Measurements from ENCODE around the gene FNDC3B.
A peak's percentile ranks its signal among the peaks of the same experiment; 100 is the strongest.

FNDC3B gene

DNA sequence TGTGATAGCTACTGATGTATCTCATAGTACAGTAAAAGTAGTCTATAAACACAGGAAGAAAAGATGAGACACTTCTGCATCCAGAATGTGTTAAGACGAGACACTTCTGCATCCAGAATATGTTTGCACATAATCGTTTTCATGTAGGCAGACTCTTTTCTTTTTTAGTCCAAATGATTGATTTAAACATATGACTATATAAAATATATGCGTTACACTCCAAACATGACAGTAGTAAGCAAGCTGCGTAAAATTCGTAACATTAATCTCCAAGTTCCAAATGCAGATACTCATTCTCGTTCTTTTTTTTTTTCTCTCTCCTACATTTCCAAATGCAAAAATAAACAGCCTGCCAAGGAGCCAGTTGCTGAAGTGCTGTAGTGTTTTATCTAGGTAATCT, 82.6 kb downstream of the FNDC3B start:
- no peak for FAIRE-seq

DNA sequence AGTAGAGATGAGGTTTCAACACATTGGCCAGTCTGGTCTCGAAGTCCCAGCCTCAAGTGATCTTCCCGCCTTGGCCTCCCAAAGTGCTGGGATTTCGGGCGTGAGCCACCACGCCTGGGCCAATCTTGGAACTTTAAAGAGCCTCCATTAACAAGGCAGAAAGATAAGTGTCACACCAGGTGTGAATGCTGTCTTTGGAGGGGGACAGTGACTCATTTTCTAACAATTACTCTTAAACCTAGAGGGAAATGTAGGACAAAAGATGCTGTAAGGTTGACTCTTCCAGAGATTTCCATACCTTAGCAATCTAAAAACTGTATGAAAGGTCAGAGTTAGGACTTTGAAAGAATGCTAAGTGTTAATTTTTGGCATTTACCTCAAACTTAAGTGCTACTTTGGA, 84.9 kb downstream of the FNDC3B start:
- FAIRE-seq, result no peak

DNA sequence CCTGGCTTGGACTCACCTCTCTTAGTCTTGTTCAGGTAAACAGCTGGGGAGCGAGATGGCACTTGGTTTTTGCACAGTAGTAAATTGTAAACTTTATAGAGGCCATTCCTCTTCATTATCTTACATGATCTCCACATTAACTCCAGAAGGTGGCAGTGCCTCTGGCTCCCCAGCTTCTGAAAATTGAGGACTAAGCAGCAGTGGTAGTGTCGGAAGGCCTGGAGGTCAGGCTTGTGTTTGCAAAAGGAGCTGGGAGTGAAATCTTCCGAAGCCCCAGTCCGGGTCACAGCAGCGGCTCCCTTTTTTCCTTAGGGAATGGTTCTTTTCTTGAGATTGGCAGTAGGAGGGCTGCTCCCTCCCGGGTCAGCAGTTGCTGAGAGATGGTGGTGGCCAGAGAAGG, 85.7 kb downstream of the FNDC3B start:
- no peak for FAIRE-seq

DNA sequence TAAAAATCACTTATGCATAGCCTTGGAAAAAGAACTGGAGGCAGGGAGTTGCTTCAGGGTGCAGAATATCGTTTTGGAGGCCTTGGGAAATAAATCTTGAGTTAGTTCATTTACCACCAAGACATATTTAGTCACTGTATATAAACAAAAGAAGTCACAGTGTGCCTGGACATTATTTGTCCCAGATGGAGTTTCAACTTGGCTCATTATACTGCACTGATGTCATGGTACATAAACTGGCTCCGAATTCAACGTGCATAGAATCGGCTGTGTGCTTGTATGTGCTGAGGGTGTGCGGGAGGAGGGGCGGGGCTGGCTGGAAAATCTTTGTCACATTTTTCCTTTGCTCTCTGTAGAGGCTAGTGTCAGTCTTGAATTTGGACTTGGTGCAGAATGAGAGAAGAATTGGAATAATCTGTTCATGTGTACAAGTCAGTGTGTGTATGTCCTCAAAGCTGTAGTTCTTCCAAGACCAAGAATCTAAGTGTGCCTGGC, 86.6 kb downstream of the FNDC3B start:
- FAIRE-seq, result no peak

DNA sequence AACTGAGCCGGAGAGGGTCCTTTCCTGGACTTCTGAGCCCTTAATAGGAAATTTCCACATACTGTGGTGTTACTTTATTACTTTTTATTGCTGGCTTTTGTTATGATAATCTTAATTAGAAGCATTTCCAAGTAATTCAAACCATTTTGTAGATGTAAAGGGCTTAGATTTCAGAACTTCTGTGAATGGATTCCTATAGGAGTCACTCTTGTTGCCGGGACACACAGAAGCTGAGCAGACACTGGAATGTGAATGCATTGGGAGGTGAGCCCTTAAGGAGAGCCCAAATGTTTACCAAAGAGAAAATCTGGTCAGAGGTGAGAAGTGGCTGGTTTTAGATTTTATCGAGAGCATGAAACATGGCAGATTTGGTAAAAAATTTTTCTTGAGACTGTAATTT, 87.4 kb downstream of the FNDC3B start:
- FAIRE-seq, result no peak

DNA sequence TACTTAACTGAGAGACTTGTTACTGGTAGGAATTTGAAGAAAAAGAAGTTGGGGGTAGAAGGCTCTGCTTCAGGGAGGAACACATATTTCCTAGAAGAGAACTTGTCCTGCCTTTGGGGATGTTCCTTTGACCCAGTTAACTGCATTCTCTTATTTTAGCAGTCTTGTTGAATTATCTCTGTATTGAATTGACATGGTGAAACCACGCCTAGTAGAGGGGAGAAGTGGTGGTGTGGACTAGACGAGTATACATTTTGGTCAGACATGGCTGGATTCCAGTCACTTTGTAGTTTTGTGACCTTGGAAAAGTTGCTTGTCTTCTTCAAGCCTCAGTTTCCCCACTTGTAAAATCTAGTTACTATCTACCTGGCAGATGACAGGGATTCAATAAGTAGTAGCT, 87.8 kb downstream of the FNDC3B start:
- no peak for FAIRE-seq

DNA sequence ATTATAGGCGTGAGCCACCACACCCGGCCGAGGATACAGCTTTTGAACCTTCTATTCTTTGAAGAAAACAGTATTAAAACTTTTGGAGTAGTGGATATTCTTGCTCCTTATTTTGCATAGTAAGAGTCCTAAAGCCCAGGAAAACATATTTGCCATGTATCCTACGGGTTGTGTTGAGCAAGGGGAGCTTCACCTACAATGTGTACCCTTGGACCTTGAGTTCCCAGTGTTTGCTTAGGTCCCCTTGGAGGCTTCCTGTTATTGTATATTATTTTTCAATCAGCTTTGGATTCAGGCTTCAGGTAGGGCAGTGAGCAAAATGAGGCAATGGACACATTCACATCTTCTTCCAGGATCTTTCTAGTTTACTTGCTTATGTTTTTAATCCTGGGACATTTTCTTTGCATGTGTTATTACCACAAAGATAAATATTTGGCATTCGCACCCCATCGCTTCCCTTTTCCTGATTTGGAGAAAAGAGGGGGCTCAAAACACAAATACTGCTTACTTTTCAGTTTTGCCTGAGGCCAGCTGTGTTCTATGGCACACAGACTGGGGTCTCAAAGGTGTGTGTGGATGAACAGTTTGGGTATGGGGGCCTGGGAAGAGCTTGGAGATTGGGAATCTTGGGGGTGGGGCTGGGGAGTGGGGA, 88.7 kb downstream of the FNDC3B start:
- FAIRE-seq, result no peak

DNA sequence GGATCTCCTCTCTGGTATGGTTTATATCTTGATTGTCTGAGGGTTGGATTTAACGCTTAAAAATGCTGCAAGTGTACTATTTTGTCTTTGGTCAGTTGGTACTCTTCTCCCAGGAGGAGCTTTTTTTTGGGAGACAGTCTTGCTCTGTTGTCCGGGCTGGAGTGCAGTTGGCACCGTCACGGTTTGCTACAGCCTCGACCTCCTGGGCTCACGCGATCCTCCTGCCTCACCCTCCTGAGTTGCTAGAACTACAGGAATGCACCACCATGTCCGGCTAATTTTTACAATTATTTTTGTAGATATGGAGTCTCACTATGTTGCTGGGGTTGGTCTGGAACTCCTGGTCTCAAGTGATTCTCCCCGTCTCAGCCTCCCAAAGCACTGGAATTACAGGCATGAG, 89.5 kb downstream of the FNDC3B start:
- no peak for FAIRE-seq

DNA sequence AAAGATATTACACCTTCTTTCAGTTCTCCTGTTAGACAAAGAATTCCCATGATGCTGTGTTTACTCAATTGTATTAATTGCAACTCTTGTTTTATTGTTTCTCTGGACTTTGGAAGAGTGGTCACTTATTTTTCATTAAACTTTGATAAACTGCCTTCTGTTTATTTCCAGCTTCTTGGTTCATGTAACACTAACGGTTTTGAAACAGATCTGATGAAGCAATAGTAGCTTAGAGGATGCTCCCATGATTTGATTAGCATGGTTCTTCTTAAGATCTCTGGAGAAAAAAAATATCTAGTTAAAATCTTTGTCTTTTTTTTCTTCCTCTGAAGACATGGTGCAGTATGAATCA, 90.1 kb downstream of the FNDC3B start:
- no peak for FAIRE-seq

DNA sequence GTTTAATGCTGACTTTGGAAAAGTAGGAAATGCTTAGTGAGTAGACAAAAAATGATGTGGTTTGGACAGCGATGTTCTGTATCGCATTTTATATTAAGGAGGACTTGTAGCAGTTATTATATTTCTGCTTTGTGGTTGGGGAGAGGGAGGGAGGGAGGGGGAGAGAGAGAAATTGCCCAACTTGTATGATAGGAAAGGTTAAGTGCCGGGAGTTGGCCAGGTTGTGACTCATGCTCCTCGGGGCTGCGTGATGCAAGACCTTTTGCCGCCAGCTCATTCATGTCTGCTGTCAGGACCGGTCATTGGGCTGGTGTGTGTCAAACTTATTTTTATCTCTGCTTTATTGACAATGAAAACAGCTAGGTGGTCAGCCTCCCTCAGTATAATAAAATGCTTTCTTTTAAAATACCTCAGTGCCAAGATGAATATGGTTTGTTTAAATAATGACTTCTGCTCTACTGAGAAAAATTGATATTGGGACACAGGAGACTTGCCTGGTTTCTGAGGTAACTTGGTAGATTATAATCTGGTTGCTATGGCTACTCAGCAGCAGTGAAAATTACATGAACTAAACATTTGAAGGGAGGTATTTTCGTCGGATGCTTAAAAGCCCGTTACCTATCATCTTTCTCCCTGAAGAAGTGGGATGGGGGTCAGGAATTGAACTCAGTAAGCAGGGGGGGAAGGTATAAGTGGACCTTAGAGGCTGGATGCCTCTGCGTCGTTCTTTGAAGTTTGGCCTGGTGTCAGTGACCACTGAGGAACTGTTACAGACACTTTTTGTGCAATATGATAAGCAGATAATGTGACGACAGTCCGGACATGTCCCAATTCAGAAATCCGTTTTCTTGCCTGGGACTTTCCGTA, 90.7 kb downstream of the FNDC3B start:
- no peak for FAIRE-seq

DNA sequence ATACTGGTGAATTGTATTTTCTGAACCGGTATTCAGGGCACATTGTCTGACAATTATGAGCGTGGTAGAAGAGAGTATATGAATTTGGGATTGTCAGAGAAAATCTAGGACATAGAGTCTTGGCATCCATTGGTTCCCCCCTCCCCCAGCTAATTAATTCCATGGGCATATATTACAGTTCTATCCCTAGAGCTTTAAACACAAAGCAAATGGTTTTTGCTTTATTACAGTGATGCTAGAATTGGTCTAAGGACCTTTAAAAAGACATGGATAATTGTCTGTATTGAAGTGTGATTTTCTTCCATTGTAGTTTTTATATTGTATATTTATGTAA, 91.3 kb downstream of the FNDC3B start:
- FAIRE-seq, result no peak

DNA sequence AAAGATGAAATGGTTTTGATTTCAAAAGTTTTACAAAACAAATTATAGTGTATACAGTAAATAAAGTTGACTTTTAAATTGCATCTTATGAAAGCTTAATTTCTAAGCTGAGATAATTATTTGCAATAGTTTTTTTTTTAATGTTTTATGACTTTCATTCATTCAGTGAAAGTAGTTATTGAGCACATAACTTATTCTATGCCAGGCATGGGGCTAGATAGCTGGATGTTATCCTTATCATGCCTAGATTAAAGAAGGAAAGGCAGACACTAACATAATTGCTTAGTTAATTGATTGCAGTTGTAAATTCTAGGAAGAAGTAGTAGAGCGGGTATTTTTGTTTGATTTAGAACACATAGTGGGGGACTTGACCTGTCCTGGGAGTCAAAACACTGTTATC, 92.4 kb downstream of the FNDC3B start:
- FAIRE-seq, result no peak

DNA sequence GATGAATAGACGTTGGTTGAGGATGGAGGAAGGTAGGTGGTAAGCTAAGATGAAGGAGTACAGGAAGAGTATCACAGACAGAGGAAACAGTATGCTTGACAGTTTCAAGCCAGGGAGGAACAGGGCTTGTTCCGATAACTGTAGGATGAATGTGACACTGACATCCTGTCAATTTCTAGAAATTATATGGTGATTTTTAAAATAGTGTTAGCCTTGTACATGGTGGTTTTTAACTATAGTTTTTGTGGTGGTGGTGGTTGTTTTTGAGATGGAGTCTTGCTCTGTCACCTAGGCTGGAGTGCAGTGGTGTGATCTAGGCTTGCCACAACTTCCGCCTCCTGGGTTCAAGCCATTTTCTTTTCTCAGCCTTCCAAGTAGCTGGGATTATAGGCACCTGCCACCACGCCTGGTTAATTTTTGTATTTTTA, 92.8 kb downstream of the FNDC3B start:
- FAIRE-seq, result no peak

DNA sequence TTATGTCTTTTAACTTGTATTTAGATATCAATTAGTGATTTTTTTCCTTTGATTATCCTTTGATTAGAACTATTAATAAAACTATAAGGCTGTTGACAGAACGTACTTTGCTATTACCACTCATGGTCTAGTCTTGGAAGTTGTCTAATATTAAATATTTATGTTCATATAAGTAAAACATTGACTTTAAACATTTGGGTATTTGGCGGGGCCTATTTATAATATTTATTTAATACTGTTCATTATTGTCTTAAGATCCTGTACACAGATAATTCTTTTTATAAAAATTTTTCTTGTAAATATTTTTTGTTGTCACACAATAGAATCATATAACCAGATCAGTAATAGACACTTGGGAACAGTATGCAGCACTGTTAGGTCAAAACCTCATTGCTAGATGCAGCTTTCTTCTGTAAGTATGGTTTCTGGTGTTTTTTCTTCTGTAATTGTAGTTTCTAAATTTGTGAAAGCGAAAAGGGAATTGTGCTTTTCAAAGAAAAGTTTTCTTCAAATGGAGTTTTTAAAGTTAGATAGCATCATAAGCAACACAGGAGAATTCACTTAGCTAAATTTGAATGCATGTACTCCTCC, 93.4 kb downstream of the FNDC3B start:
- FAIRE-seq, result peak; percentile 55

DNA sequence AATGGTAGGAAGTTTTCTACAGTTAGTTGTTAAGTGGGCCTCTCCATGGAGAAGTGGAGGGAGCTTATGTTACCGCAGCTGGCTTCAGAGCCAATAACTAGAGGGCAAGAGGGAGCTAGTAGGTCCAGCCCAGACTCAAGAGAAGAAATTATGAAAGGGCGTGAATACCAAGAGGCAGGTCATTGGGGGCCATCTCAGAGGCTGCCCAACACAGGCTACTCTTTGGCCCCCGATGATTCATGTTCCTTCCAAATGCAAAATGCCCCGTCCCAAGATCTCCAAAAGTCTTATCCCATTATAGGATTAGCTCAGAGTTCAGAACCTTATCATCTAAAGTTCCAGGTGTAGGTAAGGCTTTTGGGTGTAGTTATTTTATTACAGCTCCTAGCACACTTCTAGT, 94.5 kb downstream of the FNDC3B start:
- no peak for FAIRE-seq

DNA sequence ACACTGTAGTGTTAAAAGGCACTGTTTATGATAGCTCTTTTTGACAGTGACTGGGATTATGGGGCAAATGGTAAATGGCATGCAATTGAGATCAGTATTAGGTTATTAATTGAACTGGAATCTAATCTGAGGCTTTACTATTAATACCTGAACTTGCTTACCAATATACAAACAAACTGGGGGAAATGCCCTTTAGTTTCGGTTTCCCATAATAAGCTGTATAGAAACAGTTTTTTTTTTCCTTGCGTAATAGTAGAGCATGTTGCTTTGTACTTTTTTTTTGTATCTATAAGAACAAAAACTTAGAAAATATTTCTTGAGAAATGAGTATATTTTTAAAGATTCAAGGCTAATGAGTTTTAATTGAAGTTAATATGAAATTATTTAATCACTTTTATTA, 95.0 kb downstream of the FNDC3B start:
- FAIRE-seq, result peak; percentile 27

DNA sequence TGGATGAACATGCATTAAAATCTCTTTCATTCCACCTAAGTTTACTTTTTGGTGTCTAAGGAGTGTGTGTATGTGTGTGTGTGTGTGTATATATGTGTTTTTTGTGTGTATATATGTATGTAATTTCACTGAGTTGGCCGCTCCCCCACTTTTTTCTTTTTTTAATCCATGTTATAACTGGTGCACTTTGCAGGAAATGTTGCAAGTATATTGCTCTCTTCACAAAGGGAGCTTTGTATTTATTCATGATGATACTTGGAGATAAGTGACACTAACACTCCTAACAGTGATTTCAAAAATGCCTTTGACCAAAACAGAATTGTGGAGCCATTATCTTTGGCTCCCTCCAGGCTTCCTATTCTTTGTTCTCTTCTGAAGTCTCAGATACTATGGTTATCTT, 95.8 kb downstream of the FNDC3B start:
- FAIRE-seq, result no peak

DNA sequence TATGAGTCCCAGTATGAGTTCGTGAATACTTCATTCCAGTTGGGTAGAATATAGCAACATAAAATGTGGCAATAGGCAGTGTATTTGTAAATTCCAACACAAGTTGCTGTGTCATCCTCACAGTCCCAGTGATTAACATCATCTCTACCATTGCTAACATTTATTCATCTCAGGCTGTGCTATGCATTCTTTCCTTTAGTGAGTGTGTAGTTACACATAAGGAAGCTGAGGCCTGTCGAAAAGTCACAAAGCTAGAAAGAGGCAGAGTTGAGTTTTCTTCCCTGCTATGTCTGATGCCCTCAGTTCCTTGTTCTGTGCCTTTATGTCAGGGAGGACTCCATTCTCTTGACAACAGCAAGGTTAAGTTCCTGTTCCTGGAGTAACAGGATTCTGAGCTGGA, 96.4 kb downstream of the FNDC3B start:
- FAIRE-seq, result no peak

DNA sequence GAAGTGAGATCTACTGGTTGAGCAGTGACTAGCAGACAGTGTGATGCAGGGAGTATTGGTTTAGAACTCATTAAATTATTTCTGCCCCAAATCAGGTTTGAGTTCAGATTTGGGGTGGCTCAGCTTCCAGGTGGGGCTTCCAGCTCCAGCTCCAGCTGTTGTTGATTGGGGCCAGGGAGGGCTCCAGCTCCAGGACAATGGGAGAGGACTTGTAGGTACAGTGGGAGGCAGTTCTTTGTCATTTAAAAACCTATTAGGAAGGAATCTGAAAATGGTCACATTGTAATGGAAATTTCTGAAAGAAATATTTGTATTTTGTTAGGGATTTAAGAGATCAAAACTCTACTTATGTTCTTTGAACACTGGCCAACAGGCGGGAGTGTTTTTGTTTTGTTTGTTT, 97.0 kb downstream of the FNDC3B start:
- FAIRE-seq, result no peak

DNA sequence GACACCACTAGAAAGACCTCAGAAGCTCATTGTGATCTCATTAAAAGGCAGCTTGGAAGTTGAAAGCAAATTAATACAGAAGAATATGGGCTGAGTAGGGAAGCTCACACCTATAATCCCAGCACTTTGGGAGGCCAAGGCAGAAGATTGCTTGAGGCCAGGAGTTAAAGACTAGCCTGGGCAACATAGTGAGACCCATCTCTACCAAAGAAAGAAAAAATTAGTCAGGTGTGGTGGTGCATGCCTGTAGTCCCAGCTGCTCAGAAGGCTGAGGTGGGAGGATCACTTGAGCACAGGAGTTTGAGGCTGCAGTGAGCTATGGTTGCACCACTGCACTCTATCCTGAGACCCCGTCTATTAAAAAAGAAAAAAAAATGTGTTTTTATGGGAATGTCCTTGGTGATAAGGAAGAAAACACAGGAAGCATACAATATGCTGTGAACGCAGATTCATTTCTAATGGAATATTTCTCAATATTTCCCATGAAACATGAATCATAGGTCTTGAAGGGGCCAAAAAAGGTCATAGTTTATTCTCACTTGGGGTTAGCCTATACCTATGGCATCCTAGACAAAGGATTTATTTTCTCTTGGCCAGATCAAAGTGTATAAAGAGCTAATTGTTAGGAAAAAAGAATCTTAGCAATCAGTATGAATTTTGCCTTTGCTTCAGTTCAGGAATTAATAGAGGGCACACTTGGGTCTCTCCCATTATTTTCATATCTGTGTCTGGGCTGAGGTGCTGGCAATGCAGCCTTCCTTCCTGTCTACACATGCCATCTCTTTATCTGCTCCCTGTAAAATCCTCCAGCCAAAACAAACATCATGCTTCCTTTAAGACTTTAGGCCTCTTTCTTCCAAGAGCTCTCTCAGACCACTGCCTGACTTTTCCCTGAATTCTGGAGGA, 98.2 kb downstream of the FNDC3B start:
- no peak for FAIRE-seq

DNA sequence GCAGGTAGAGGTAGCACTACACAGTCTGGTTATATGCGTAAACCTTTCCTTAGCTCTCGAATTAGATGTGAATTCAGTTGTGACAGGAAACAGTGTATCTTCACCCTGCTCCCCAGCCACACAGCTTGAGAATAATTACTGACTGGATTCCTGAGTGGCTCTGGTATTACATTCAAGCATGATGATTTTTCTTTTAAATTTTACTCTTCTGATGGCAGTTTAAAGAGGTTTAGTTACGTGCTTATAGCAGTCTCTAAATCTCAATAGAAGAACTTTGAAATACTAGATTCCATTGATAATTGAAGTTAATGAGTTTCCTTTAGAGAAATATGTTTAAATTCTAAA, 98.8 kb downstream of the FNDC3B start:
- FAIRE-seq, result no peak

DNA sequence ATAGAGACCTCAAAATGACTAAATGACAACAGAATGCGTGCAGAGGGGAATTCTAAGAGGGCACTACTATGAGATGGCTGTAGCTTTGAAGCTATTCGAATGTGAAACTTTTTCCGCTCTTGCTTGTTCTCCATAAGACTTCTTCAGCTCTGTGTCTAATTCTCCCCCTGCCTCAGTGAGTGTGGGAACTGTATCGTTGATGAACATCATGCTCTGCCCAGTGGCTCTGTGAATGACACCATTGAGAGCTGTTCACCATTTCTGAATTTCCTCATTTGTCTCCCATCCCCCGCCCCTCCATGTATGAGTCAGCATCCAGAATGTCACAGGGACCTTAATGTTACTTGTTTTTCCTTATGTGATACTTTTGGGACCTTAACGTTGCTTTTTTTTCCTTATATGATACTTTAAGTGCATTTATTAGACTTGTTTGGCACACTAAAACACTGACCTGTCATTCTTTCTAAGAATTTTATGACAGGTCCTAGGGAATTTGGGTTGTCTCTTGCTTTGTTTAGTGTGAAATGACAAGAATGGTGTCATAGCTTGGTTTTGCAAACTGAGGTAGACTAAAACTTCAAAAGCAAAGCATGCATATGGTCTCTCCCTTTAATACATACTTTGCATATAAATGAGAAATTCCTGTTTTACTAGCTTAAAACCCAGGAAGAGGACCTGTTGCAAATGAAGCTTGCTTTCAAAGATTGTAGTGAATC, 99.6 kb downstream of the FNDC3B start:
- FAIRE-seq, result no peak
